Amniotic epithelial cell (primary cell): Measurements from ENCODE around the gene MXD3.
"Not testable (repeated sequence)": the region's sequence is repeated elsewhere in the genome, so short reads cannot be mapped to it uniquely, and the experiment has no call there.

Source experiments
- DNase-seq: peaks from one replicate; pipeline ENCODE4 v3.0.0-alpha.2; 2010; ENCODE audit warnings: low read depth

The MXD3 gene

DNA sequence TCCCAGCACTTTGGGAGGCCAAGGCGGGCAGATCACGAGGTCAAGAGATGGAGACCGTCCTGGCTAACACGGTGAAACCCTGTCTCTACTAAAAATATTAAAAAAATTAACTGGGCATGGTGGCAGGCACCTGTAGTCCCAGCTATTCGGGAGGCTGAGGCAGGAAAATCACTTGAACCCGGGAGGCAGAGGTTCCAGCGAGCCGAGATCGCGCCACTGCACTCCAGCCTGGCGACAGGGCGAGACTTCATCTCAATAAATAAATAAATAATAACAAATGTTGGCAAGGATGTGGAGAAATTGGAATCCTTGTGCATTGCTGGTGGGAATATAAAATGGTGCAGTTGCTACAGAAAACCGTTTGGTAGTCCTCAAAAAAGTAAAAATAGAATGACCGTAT, 31.3 kb upstream of the MXD3 start:
- not testable (repeated sequence) for DNase-seq

GRCh38 chr5:177339107-177339638, 27.5 kb upstream of the MXD3 start:
- no peak for DNase-seq

GRCh38 chr5:177338251-177339106, 26.8 kb upstream of the MXD3 start:
- no peak for DNase-seq

DNA sequence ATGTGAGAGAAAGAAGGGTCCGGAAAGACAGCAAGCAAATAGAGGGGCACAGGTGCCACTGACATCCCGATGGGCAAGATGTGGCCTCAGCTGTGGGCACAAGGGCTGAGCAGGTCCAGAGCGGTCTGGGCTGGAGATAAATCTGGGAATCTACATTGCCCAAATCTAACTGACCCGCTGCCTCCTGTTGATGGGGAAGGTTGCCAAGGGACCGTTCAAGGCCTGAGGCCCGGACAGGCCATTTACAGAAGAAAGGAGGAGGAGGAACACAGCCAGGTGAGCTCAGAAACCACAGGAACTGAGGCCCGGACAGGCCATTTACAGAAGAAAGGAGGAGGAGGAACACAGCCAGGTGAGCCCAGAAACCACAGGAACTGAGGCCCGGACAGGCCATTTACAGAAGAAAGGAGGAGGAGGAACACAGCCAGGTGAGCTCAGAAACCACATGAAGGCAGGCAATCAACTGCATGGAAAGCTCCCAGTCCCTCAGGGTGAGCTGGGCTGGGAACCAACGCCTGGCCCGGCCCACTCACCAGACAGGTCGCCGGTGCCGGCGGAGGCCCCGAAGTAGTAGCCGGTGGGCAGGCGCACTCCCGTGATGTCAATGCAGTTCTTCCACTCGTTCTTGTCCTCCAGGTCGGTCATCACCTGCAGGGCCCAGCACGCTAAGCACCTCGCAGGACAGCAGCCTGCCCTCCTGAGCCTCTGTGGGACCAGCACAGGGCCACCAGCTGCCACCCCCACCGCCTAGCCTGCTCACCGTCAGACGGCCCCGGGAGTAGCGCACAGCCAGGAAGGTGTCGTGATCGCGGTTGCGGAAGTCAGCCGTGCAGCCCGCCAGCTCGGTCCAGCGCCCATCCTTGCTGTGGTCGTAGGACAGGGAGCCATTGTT, 25.2 kb upstream of the MXD3 start:
- no peak for DNase-seq

DNA sequence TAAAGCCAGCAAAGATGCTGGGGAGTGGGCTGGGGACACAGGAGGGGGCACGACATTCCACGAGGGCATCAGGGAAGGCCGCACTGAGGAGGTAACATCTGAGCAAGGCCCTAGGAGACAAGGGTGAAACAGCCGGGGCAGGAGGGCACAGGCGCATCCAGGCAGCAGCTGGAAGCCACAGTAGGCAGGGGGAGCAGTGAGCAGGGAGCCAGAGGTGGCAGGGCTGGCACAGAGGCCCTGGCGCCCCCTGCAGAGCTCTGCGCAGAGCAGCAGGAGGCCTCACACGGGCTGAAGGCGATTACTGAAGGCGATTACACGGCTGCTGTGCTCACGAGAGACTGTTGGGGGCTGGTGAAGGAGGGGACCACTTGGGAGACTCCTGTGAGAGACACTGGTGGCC, 24.4 kb upstream of the MXD3 start:
- DNase-seq, result no peak

GRCh38 chr5:177335701-177336065, 24.0 kb upstream of the MXD3 start:
- no peak for DNase-seq

DNA sequence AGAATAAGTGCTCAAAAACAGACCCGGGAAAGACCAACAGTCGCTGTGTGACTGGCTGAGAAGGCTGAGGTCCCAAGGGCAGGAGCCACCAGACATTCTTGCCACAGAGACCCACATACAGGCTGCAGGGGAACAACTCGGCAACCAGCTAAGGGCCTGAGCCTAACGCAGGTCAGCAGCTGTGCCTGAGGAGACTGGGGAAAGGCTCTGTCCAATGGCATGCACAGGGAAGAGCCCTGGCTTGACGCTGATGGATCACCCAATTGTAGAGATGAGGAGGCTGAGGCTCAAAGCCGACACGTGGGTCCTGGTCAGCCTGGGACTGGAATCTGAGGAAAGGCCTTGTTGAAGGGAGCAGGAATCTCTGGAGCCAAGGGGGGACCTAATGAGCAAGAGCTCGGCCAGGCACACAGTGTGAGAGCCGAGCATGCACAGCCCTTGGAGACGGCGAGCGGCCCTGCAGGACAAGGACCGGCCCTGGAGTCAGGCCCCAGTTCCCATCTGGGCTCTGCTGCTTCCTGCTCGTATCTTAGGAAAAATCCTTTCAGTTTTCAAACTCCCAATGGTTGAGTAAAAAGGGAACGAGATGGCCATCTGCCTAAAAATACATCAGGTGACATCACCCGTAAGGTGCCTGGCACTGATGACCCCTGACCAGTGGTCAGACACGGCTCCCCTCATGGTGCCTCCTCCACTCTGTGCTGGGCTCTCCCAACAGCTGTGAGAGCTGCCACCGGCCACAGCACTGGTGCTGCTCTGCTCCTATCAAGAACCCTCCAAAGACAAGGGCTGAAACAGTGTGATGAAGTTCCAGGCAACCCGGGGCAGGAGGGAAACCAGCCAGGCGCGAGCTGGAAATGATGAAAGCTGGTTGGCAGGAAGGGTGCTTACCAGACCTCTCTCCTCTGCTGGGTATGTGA, 23.3 kb upstream of the MXD3 start:
- DNase-seq, result no peak

DNA sequence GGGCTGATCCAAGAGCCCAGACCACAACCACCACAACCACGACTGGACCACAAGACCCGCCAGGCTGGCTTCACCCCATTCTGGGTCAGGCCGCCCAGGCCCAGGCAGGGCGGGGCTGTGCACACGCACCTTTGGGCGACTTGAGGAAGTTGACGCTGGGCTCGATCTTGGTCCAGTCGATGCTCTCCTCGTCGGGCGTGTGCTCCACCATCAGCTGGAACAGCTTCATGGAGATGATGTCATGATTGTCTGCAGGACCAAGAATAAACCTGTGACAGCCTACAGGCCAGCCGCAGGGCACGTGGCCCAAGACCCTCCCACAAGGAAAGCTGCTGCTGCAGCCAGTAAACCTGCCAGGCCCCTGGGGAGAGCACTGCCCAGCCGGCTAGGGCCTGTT, 22.5 kb upstream of the MXD3 start:
- no peak for DNase-seq

- DNase-seq, result no peak
Measured at GRCh38 chr5:177333420-177334154, 21.9 kb upstream of the MXD3 start.

- DNase-seq, result no peak
Measured at GRCh38 chr5:177332896-177333260, 21.2 kb upstream of the MXD3 start.

GRCh38 chr5:177332031-177332895, 20.6 kb upstream of the MXD3 start:
- no peak for DNase-seq

DNA sequence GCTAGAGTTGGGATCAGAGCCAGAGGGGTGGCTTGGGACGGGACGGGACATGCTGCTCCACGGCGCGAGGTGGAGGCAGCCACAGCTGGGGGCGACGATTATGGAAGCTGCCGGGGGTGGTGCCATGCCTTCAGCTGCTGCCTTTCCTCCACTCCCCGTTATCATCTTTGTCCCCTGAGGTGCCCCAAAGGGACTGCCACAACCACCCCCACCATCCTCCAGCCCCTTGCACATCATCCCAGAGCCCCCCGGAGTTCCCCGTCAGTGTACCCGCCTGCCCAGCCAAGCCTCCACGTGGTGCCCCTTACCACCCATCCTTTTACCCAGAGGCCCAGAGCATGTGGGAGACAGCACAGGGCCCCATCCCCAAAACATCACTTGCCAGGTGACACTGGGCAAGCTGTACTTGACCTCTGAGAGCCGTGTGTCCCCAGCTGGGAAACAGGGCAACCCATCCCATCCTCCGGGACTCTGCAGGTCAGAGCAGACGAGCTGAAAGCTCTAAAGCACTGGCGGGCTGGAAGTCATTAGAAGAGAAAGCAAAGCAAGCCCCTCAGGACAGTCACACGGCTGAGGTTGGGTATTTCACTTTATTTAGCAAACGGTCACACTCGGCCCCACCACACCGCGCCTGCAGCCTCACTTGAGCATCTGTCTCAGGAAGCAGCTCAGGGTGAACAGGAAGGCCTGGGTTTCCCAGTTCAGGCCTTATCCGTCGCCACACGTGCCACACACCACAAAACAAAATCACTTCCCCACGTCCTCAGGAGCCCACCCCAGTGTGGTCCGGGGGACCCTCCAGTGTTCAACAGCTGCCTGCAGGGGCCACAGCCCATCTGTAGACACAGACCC, 19.5 kb upstream of the MXD3 start:
- no peak for DNase-seq

DNA sequence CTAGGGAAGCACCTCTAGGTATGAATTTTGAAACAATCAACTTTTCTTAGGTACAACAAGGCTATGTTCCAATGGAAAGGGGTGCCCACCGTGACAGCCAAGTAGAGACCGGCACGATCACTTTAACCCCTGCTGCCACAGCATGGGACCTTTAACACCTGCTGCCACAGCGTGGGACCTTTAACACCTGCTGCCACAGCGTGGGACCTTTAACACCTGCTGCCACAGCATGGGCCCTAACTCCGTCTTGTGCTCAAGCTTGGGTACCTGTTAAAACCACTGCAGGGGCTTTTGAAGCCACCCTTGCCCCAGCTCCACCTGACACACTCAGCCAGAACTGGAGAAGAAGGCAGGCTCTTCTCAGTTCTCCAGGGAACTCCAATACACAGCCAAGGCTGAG, 18.2 kb upstream of the MXD3 start:
- DNase-seq, result no peak

- no peak for DNase-seq
Measured at GRCh38 chr5:177328545-177329231, 17.0 kb upstream of the MXD3 start.

DNA sequence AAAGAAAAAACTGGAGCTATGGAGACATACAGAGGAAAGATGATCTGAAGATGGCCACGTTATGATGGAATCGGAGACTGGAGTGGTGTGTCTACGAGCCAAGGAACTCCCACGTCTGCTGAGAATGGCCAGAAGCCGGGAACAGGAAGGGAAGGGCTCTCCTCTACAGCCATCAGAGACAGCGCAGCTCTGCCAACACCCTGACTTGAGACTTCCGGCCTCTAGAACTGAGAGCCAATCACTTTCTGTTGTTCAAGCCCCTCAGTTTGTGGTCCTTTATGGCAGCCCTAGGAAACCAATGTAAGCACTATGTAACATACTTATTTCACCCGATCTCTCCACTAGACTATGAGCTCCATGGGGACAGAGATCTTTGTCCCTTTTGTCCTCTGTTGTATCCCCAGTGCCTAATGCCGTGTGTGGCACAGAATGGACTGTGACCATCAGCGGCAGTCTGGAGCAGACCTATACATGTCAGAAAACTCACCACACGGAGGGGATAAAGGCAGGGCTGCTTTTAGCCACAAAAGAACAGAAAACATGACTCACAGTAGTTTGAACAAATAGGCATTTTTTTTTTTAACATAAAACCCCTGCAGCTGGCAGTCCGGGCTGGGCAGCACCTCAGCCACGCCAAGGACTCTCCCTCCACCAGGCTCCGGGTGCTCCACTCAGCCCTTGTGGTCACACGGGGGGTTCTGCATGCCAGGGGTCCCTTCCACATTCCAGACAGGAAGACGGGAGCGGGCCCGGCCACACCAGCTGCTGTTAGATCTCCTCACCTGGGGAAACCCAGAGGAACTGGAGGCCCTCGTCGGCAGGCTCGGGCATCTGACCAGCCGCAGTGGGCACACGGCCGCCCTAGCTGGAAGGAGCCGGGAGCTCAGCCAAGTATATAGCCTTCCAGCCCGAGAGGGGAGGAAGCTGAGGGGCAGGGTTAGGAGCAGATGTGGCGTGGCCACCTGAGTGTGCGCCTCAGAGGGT, 16.1 kb upstream of the MXD3 start:
- peak; percentile 50 for DNase-seq

- no peak for DNase-seq
Measured at GRCh38 chr5:177325868-177326381, 14.2 kb upstream of the MXD3 start.

GRCh38 chr5:177320879-177321278, 9.2 kb upstream of the MXD3 start:
- no peak for DNase-seq
